ENCODE results near the gene THOC6.
"Not testable (repeated sequence)": the region's sequence is repeated elsewhere in the genome, so short reads cannot be mapped to it uniquely, and the experiment has no call there.

Gene THOC6

DNA sequence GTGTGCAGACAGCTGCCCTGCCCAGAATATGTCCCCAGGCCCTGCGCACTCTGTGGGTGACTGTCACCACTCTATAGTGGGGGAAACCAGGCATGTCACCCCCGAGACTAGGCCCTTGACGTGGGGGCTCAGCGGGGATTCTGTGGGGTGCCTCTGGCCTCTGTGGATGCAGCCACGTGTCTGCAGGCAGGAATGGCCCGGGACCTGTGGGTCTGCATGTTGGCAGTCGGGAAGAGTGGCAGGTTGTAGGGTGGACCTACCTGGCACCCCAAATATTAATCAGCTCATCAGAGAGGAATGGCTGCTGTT, 42.6 kb downstream of the THOC6 start:
- peaks cover 55% of the 10 kb centered on the region for H3K4me1 Mint-ChIP-seq (ENCODE audit: low read depth)
- H3K27me3 Mint-ChIP-seq (ENCODE audit: low read depth) = no peaks in the 10 kb centered on the region
- peaks cover 4% of the 10 kb centered on the region for H3K9me3 Mint-ChIP-seq
- peak overlapping the region; percentile 100 for H3K4me3 Mint-ChIP-seq
- DNase-seq (ENCODE audit: low spot score) = no peak
- peaks cover 62% of the 10 kb centered on the region for H3K36me3 Mint-ChIP-seq (ENCODE audit: low read depth)
- H3K27ac Mint-ChIP-seq = peak overlapping the region; percentile 98

DNA sequence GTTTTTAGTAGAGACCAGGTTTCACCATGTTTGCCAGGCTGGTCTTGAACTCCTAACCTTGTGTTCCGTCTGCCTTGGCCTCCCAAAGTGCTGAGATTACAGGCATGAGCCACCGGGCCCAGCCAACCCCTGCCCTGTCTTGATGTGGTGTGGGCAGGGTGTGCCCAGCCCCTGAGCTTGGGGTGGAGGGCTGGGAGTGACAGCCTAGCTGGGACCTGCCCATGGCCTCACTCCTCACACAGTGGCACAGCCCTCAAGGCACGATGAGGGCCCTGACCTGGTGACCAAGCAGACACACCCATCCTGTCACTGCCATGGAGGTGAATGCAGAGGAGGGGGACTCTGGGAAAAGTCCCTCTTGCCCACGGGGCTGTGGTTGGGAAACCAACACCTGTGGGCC, 44.7 kb downstream of the THOC6 start:
- Mint-ChIP-seq H3K9me3 (no peaks in the 10 kb centered on the region), H3K4me1 (ENCODE audit: low read depth) (peaks cover 55% of the 10 kb centered on the region), H3K4me3 (peak overlapping the region; percentile 100), H3K36me3 (ENCODE audit: low read depth) (peaks cover 60% of the 10 kb centered on the region), H3K27me3 (ENCODE audit: low read depth) (no peaks in the 10 kb centered on the region), H3K27ac (peak overlapping the region; percentile 95)
- DNase-seq (ENCODE audit: low spot score) = no peak

GRCh38 chr16:3069146-3069545, 45.3 kb downstream of the THOC6 start:
- H3K27me3 Mint-ChIP-seq (ENCODE audit: low read depth); H3K9me3 Mint-ChIP-seq; DNase-seq (ENCODE audit: low spot score): not testable (repeated sequence)
- H3K4me3 Mint-ChIP-seq = peak overlapping the region; percentile 100
- H3K27ac Mint-ChIP-seq = peak overlapping the region; percentile 93
- peaks cover 58% of the 10 kb centered on the region for H3K4me1 Mint-ChIP-seq (ENCODE audit: low read depth)
- H3K36me3 Mint-ChIP-seq (ENCODE audit: low read depth) = peaks cover 67% of the 10 kb centered on the region

DNA sequence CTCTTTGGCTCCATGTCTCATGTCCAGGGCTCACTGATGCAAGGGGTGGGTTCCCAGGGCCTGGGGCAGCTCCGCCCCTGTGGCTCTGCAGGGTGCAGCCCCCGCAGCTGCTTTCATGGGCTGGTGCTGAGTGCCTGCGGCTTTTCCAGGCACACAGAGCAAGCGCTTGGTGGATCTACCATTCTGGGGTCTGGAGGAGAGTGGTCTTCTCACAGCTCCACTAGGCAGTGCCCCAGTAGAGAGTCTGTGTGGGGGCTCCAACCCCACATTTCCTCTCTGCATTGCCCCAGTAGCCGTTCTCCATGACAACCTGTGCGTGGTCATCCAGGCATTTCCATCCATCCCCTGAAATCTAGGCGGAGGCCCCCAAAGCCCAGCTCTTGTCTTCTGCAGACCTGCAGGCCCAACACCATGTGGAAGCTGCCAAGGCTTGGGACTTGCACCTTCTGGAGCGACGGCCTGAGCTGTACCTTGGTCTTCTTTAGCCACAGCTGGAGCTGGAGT, 46.8 kb downstream of the THOC6 start:
- peaks cover 73% of the 10 kb centered on the region for H3K36me3 Mint-ChIP-seq (ENCODE audit: low read depth)
- no peaks in the 10 kb centered on the region for H3K27me3 Mint-ChIP-seq (ENCODE audit: low read depth)
- no peaks in the 10 kb centered on the region for H3K9me3 Mint-ChIP-seq
- peak overlapping the region; percentile 100 for H3K4me3 Mint-ChIP-seq
- peaks cover 59% of the 10 kb centered on the region for H3K4me1 Mint-ChIP-seq (ENCODE audit: low read depth)
- peak overlapping the region; percentile 93 for H3K27ac Mint-ChIP-seq
- DNase-seq (ENCODE audit: low spot score) = no peak

DNA sequence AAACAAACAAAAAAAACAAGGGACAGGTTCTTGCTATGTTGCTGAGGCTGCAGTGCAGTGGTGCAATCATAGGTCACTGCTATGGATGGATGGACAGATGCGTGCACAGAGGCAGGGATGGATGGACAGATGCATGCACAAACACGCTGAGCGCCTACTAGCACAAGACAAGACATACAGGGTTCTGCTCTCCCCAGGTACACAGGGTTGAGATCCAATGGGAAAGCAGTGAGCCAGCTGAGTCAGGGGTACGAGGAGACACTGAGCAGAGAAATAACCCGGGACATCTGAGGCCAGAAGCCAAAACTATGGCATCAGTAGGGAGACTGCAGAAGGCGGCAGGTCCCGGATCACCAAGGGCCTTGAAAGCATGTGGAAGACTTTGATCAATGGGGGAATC, 47.8 kb downstream of the THOC6 start:
- H3K27me3 Mint-ChIP-seq (ENCODE audit: low read depth) = no peaks in the 10 kb centered on the region
- no peak for DNase-seq (ENCODE audit: low spot score)
- H3K4me3 Mint-ChIP-seq = peak overlapping the region; percentile 70
- no peaks in the 10 kb centered on the region for H3K9me3 Mint-ChIP-seq
- peaks cover 67% of the 10 kb centered on the region for H3K4me1 Mint-ChIP-seq (ENCODE audit: low read depth)
- peaks cover 64% of the 10 kb centered on the region for H3K36me3 Mint-ChIP-seq (ENCODE audit: low read depth)
- H3K27ac Mint-ChIP-seq = peak overlapping the region; percentile 93

- peaks cover 72% of the 10 kb centered on the region for H3K4me1 Mint-ChIP-seq (ENCODE audit: low read depth)
- peak overlapping the region; percentile 93 for H3K27ac Mint-ChIP-seq
- DNase-seq (ENCODE audit: low spot score); H3K27me3 Mint-ChIP-seq (ENCODE audit: low read depth); H3K9me3 Mint-ChIP-seq: not testable (repeated sequence)
- H3K4me3 Mint-ChIP-seq = peak overlapping the region; percentile 70
- H3K36me3 Mint-ChIP-seq (ENCODE audit: low read depth) = peaks cover 66% of the 10 kb centered on the region
These were observed 48.3 kb downstream of the THOC6 start for GRCh38 chr16:3072148-3072547.

DNA sequence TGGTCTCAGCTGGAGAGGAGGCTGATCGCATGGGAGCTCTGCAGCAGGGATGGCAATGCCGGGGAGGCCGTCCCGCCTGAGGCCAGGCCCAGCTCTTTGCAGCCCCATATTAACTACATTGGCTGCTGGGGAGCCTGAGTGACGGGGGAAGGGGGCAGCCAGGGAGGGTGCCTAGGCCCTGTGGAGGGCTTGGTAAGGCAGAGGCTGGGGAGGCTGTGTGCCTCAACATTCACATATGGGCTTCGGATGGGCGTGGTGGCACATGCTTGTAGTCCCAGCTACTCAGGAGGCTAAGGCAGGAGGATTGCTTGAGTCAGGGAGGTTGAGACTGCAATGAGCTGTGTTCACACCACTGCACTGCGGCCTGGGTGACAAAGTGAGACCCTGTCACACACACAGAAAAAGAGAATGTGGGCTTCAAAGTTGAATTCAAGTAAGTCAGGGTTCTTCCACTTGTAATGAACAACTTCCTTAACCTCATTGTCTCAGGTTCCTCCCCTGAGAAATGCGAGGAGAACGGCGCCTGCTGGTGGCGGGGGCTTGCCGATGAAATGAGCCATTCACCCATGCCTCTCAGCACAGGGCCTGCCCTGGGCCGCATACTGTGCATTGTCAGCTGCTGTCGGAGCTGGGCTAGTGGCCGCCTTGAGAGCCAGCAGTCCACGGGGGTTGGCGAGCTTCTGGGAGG, 48.9 kb downstream of the THOC6 start:
- Mint-ChIP-seq H3K4me1 (ENCODE audit: low read depth) (peaks cover 76% of the 10 kb centered on the region), H3K36me3 (ENCODE audit: low read depth) (peaks cover 65% of the 10 kb centered on the region), H3K4me3 (peak overlapping the region; percentile 80)

DNA sequence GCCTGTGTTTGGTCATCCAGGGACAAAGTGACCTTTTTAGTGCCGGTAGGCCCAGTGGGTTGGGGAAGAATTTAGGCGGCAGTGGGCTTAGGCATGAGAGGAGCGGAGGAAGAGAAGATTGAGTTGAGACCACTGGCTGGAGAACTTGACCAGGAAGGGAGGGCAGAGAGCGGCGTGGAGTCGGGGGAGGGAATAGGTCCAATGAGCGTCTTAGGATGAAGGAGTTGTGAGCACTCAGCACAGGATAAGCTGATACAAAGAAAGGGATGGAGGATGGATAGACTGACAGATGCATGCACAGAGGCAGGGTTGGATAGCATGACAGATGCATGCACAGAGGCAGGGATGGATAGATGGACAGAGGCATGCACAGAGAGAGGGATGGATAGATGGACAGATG, 49.6 kb downstream of the THOC6 start:
- Mint-ChIP-seq H3K4me1 (ENCODE audit: low read depth) (peaks cover 79% of the 10 kb centered on the region), H3K4me3 (peak overlapping the region; percentile 80), H3K27me3 (ENCODE audit: low read depth) (no peaks in the 10 kb centered on the region), H3K9me3 (peaks cover 5% of the 10 kb centered on the region), H3K27ac (peak overlapping the region; percentile 98), H3K36me3 (ENCODE audit: low read depth) (peaks cover 65% of the 10 kb centered on the region)
- DNase-seq (ENCODE audit: low spot score) = no peak

More for the DNA sequence above, 48.9 kb downstream of the THOC6 start:
- H3K27me3 Mint-ChIP-seq (ENCODE audit: low read depth); DNase-seq (ENCODE audit: low spot score); H3K9me3 Mint-ChIP-seq: not testable (repeated sequence)
- H3K27ac Mint-ChIP-seq = peak overlapping the region; percentile 98

DNA sequence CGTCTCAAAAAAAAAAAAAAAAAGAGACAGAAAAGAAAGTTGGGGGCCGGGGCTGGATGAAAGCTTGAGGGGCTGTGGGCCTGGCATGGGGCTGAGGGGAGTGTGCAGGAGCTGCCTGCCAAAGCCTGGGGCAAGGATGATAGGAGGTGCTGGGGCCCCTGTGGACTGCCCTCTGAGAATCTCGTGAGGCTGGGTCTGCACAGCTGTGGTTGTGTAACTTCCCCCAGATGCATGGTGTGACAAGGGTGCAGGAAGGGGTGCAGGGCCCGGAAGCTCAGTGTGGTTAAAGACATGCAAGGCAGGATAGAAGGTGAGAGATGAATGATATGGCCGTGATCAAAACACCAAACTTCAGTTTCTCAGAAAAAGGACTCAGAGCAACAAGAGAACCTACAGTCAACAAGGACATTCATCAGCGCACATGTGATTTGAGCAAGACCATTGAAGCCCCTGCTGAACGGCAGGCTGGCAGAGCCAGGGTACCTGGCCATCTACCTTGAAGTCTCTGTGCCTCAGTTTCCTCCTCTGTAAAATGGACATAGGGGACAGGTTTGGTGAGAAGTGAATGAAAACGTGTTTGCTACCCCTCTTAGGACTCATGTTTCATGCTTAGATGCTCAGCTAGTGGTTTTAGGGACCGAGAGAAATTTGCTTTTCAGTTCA, 51.2 kb downstream of the THOC6 start:
- H3K4me3 Mint-ChIP-seq = peak overlapping the region; percentile 80
- peaks cover 12% of the 10 kb centered on the region for H3K9me3 Mint-ChIP-seq
- peak overlapping the region; percentile 98 for H3K27ac Mint-ChIP-seq
- peak; percentile 88 for DNase-seq (ENCODE audit: low spot score)
- H3K36me3 Mint-ChIP-seq (ENCODE audit: low read depth) = peaks cover 65% of the 10 kb centered on the region
- H3K27me3 Mint-ChIP-seq (ENCODE audit: low read depth) = no peaks in the 10 kb centered on the region
- H3K4me1 Mint-ChIP-seq (ENCODE audit: low read depth) = peaks cover 80% of the 10 kb centered on the region

GRCh38 chr16:3075523-3075915, 51.7 kb downstream of the THOC6 start:
- peak overlapping the region; percentile 80 for H3K4me3 Mint-ChIP-seq
- H3K27ac Mint-ChIP-seq = peak overlapping the region; percentile 98
- peaks cover 18% of the 10 kb centered on the region for H3K9me3 Mint-ChIP-seq
- peaks cover 77% of the 10 kb centered on the region for H3K4me1 Mint-ChIP-seq (ENCODE audit: low read depth)
- peaks cover 63% of the 10 kb centered on the region for H3K36me3 Mint-ChIP-seq (ENCODE audit: low read depth)
- H3K27me3 Mint-ChIP-seq (ENCODE audit: low read depth) = no peaks in the 10 kb centered on the region
- DNase-seq (ENCODE audit: low spot score) = no peak

DNA sequence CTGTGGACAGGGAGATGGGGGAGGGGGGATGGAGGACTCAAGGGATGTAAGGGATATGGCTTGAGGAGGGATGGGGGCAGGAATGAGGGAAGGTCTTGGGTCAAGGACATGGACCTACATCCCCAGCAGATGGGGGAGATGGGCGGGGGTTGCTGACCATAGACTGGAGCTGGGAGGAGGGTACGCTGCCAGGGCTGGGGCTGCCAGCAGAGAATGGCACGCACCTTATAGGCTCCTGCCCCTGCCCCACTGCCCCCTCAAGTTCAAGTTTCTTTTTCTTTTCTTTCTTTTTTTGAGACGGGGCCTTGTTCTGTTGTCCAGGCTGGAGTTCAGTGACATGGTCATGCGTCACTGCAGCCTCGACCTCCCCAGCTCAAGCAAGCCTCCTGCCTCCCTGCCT, 52.1 kb downstream of the THOC6 start:
- Mint-ChIP-seq H3K27ac (peak overlapping the region; percentile 98), H3K4me1 (ENCODE audit: low read depth) (peaks cover 77% of the 10 kb centered on the region), H3K36me3 (ENCODE audit: low read depth) (peaks cover 64% of the 10 kb centered on the region), H3K9me3 (peaks cover 22% of the 10 kb centered on the region), H3K4me3 (peak overlapping the region; percentile 80)
- DNase-seq (ENCODE audit: low spot score); H3K27me3 Mint-ChIP-seq (ENCODE audit: low read depth): not testable (repeated sequence)

- DNase-seq (ENCODE audit: low spot score) = no peak
- peaks cover 63% of the 10 kb centered on the region for H3K36me3 Mint-ChIP-seq (ENCODE audit: low read depth)
These were observed 52.7 kb downstream of the THOC6 start for GRCh38 chr16:3076577-3076976.

More at GRCh38 chr16:3076577-3076976, 52.7 kb downstream of the THOC6 start:
- Mint-ChIP-seq H3K4me1 (ENCODE audit: low read depth) (peaks cover 73% of the 10 kb centered on the region), H3K27ac (peak overlapping the region; percentile 98), H3K9me3 (peaks cover 24% of the 10 kb centered on the region), H3K4me3 (peak overlapping the region; percentile 80), H3K27me3 (ENCODE audit: low read depth) (no peaks in the 10 kb centered on the region)

All from T-helper 2 cell treated with Interferon-gamma antibody and Interleukin-4, amounts not matched to agents 5 μg/mL and 100 μg/mL, for 36 hours (primary cell).